HG02642 (cell line): ENCODE data around the gene CCN6.

Experiments
- ATAC-seq: cut with Tn5 transposase; IDR thresholded peaks from one replicate; pipeline ENCODE4 v1.9.1; 2021; ENCODE audit warnings: mild to moderate bottlenecking; ENCODE audit not compliant: unreplicated experiment, poor library complexity

Gene CCN6

DNA sequence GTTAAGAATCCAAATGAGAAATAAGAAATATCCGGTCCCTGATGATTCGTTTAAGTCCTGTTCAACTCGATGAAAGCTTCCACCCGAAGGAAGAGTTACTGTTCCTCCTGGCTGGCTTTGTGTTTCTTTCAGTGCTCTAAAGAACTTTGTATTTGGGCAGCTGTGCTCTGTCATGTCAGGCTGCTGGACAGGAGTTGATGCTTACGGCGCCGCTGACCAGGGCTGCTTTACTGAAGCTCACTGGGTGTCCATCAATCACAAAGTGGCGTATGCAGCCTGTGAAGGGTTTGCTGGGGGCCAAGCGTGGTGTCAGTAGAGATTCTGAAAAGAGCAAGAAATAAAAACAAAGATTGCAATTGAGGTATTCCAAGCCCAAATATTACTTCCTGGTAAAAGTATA is 55.4 kb downstream of the CCN6 start:
- no peak for ATAC-seq

DNA sequence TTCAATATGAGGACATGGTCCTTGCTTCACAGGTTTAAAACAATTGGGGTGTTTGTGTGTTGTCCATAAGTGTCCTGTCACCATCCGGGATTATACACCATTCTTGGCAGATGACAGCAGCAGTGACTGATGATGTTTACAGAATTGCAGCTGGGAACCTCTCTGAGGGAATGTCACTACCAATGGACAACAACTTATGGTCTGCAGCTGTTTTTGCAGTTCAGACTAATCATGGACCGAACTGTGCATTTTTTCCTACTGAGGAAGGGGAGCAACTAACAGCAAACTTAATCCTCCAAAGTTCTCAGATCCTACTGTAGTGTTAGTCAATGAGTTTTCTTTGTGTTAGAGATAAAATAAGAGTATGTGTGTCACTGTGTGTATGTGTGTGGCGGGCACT is 59.5 kb downstream of the CCN6 start:
- no peak for ATAC-seq

DNA sequence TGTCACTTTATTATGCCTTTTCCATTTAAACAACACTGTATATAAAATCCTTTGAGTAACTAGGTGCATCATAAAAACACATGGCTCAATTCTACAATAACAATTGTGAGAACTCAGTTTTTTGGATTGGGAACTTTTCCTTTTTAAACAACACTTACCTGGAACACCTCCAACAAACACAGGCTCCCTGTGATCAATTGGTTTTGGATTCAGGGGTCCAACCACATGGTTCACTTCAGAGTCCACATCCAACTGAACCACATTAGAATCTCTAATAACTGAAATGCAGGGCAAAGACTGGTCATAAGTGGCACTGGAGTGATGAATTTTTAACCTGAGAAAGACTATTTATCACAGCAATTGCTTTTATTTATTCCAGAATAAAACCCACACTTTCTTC is 60.0 kb downstream of the CCN6 start:
- ATAC-seq: no peak

DNA sequence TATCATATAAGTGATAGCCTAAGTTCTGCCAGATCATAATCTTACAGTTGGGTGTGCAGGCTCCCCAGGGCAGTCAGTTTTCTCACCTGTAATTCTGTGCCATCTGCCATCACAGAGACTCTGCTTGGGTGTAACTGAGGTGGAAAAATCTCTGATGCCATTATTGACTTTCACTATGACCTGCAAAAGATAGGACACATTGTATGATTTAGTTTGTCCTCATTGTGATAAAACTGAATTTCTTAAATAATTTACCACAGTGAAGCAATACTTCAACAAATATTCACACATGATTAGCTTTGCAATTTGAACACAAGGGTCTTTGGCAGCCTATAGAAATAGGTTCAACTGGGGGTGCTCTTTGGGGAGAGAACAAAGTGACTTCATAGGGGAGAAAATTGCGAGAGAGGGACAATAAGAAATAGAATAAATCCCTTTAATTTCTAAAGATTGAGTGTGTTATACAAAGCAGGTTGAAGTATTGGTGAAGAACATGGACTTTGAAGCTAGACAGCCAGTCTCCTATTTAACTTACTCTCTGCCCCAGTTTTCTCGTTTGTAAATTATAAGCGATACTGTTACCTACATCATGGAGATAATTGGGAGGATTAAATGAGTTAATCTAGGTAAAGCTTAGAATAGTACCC is 60.8 kb downstream of the CCN6 start:
- no peak for ATAC-seq

DNA sequence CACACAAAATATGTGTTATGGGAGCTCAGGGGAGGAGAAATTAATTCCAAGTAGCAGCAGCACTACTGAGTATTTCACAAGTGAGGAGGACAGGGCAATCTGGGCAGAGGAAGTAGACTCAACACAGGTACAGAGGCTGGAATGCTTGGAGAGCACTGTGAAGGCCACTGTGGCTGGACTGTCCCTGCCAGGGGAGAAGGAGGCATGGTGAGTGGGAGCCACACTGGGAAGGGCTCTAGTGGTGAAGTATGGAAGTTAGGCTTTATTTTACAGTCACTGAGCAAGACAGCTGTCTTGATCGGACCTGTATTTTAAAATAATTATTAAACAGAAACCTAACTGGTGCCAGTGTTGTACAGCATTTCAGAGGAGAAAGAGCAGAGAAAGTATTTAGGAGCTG is 62.3 kb downstream of the CCN6 start:
- no peak for ATAC-seq

DNA sequence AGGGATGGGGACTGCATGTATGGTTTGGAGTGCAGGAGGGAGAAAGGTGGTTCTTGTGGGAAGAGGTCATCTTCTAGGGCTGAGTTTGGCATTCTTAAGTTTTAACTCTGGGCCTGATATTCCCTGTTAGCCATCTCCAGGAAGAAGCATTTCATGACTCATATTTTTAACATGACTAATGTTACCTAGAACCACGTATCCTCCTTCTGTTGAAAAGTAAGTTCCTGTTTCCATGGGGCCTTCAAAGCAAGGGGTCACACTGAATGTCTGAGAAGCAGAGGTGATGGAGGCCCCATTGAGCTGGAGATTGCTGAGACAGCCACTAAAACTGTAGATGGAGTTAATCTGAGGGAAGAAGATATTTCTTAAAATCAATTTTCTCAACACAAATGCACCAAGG is 63.6 kb downstream of the CCN6 start:
- no peak for ATAC-seq

DNA sequence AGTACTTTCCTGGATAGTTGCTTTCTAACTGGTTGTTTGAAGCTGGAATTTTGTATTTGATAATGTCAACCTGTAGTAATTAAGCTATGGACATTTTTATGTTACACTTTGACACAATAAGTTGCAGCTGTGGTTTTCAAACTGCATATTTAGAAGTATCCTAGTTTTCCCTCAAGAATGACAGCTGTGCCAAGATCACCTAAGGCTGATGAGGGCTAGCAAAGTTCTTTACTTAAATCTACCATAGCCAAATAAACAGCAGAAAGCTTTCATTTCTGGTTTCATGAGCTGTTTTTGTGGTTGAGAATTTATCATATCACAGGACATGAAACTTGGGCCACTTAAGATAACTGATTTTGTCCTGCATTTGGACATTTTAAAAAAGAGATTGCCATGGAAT is 64.1 kb downstream of the CCN6 start:
- ATAC-seq: no peak
